ENCODE measurements around the gene ME3. TPM values are rescaled to one million over a fixed set of nuclear protein-coding genes. Genes with fewer than 3 reads are reported as not detected.

Gene ME3
- polyA plus RNA-seq, 1 experiment, result 7.1 TPM

DNA sequence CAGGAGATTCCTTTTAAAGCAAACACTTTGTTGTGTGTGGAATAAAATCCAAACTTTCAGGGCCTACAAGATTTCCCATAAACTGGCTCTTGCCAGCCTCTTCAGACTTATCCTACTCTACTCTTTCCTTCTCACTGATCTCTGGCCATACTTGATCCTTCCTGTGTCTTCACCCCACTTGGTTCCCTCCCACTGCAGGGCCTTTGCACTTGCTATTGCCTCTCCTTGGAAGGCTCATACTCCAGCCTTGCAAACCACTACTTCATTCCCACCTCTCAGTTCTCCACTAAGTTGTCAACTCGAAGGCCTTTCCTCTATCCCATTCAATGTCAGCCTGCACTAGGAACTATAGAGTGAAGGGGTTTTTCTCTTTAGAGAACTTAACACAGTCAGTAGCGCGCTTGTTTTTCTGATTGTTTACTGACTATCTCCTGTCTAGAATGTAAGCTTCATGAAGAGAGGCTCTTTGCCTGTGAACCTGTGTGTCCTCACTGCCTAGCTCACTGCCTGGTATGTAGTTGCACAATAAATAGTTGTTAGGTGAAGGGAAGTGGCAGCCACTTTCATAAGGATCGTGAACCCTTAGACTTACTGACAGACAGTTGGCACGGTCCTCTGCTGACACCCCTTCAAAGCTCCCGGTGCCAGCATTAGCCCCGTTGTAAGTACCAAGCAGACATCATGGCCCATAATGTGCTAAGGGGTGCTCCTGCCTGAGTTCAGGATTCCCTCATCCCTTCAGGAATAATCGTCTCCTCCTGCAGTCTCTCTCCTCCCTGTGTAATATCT lies 833 bp upstream of the ME3 start:
- Histone ChIP-seq H3K27me3 (ENCODE audit: control insufficient read depth, insufficient read depth, low read length) (no peaks in the 10 kb centered on the region), H3K27ac (ENCODE audit: low read depth, low read length) (no peak overlapping the region), H3K4me3 (ENCODE audit: low read depth, low read length) (no peak overlapping the region), H3K9me3 (ENCODE audit: control insufficient read depth, insufficient read depth, low read length) (no peaks in the 10 kb centered on the region; the same call in 1 of the 2 replicates)
- TF ChIP-seq, protein P1, sequence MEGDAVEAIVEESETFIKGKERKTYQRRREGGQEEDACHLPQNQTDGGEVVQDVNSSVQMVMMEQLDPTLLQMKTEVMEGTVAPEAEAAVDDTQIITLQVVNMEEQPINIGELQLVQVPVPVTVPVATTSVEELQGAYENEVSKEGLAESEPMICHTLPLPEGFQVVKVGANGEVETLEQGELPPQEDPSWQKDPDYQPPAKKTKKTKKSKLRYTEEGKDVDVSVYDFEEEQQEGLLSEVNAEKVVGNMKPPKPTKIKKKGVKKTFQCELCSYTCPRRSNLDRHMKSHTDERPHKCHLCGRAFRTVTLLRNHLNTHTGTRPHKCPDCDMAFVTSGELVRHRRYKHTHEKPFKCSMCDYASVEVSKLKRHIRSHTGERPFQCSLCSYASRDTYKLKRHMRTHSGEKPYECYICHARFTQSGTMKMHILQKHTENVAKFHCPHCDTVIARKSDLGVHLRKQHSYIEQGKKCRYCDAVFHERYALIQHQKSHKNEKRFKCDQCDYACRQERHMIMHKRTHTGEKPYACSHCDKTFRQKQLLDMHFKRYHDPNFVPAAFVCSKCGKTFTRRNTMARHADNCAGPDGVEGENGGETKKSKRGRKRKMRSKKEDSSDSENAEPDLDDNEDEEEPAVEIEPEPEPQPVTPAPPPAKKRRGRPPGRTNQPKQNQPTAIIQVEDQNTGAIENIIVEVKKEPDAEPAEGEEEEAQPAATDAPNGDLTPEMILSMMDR (IDR thresholded peaks at IDR 0.05; ENCODE audit: low read depth, low read length), result no peak
- DNase-seq (ENCODE audit: low read depth, low spot score), result no peak
- CTCF ChIA-PET, result interaction anchor here (0.7 to 2.2 kb wide), 3 partner anchors 65 to 148 kb away, joined by 3 to 6 read pairs (median 4); no protein-coding TSS in a partner anchor
- POLR2A ChIA-PET, result interaction anchor here (0.7 kb wide), 1 partner anchor 12 kb away, joined by 4 read pairs; no protein-coding TSS in a partner anchor

- ChIA-PET POLR2A (no interaction called here), CTCF (interaction anchor here (1.9 kb wide), 1 partner anchor 63 kb away, joined by 12 read pairs; no protein-coding TSS in a partner anchor)
- Histone ChIP-seq H3K27me3 (ENCODE audit: control insufficient read depth, insufficient read depth, low read length) (no peaks in the 10 kb centered on the region), H3K4me3 (ENCODE audit: low read depth, low read length) (peak overlapping the region; percentile 74), H3K27ac (ENCODE audit: low read depth, low read length) (no peak overlapping the region), H3K9me3 (ENCODE audit: control insufficient read depth, insufficient read depth, low read length) (no peaks in the 10 kb centered on the region; the same call in 1 of the 2 replicates)
- DNase-seq (ENCODE audit: low read depth, low spot score), result no peak
- TF ChIP-seq, protein P1 (IDR thresholded peaks at IDR 0.05; ENCODE audit: low read depth, low read length), result no peak
Observed at GRCh38 chr11:86671531-86672006, 847 bp downstream of the ME3 start.

DNA sequence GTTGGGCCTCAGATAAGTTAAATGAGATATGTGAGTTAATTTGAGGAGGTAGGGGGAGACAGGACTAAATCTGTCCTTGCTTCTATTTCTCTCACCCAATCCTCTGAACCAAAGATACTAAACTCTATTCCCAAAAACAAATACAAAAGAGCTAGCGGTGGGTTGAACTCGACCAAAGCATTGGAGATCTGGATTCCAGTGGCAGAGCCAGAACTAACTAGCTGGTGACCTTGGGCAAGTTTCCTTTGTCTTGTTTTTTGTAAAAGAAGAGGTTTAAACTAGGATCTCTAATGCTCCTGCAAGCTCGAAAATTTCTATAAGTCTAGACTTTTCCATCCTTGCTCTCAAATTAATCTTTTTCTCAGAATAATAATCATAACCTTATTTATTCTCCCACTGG lies 1.5 kb downstream of the ME3 start:
- H3K27me3 ChIP-seq (ENCODE audit: control insufficient read depth, insufficient read depth, low read length), result no peaks in the 10 kb centered on the region
- ChIA-PET CTCF (interaction anchor here (1.9 kb wide), 1 partner anchor 63 kb away, joined by 12 read pairs; no protein-coding TSS in a partner anchor), POLR2A (no interaction called here)
- no peaks in the 10 kb centered on the region; the same call in 1 of the 2 replicates for H3K9me3 ChIP-seq (ENCODE audit: control insufficient read depth, insufficient read depth, low read length)
- no peak overlapping the region for H3K4me3 ChIP-seq (ENCODE audit: low read depth, low read length)
- no peak overlapping the region for H3K27ac ChIP-seq (ENCODE audit: low read depth, low read length)
- TF ChIP-seq, protein P1 (IDR thresholded peaks at IDR 0.05; ENCODE audit: low read depth, low read length), result no peak
- DNase-seq (ENCODE audit: low read depth, low spot score), result no peak

GRCh38 chr11:86670181-86670580 lies 2.2 kb downstream of the ME3 start:
- H3K27ac ChIP-seq (ENCODE audit: low read depth, low read length), result no peak overlapping the region
- CTCF ChIA-PET, result interaction anchor here (1.9 kb wide), 1 partner anchor 62 kb away, joined by 12 read pairs; no protein-coding TSS in a partner anchor

More at GRCh38 chr11:86670181-86670580, 2.2 kb downstream of the ME3 start:
- Histone ChIP-seq H3K9me3 (ENCODE audit: control insufficient read depth, insufficient read depth, low read length) (no peaks in the 10 kb centered on the region; the same call in 1 of the 2 replicates), H3K4me3 (ENCODE audit: low read depth, low read length) (no peak overlapping the region), H3K27me3 (ENCODE audit: control insufficient read depth, insufficient read depth, low read length) (no peaks in the 10 kb centered on the region)
- TF ChIP-seq, protein P1 (IDR thresholded peaks at IDR 0.05; ENCODE audit: low read depth, low read length), result no peak
- POLR2A ChIA-PET, result no interaction called here
- DNase-seq (ENCODE audit: low read depth, low spot score), result no peak
